Right lung (tissue), 5 donors: ENCODE measurements around the gene PFKM. TPM values are rescaled to one million over a fixed set of nuclear protein-coding genes. Genes with fewer than 3 reads are reported as not detected.
"Not testable (repeated sequence)": the region's sequence is repeated elsewhere in the genome, so short reads cannot be mapped to it uniquely, and the experiment has no call there.

ENCODE experiments used
- DNase-seq, 2 donors: peaks; one replicate each; pipeline ENCODE4 v3.0.0-alpha.2; 2013
- polyA plus RNA-seq, 5 donors: library from polyadenylated mRNA; unstranded; fragments of 120-200 nt; gene quantifications; one replicate each; pipeline versions ENCODE4 v1.2.1 to v1.2.3, GENCODE V29; 2013; ENCODE audit warnings: inconsistent platforms in 1 of 5, low replicate concordance in 1 of 5; ENCODE audit not compliant: insufficient read length in 5 of 5, insufficient read depth in 1 of 5

The PFKM gene
- polyA plus RNA-seq, 5 donors: 68.4 to 95.8 (median 81.3) TPM

GRCh38 chr12:48109424-48109823, 9.7 kb upstream of the PFKM start:
- DNase-seq: no peak

GRCh38 chr12:48110691-48111311, 8.4 kb upstream of the PFKM start:
- no peak for DNase-seq

- DNase-seq: not testable (repeated sequence)
These were observed 7.9 kb upstream of the PFKM start for GRCh38 chr12:48111312-48111693.

- DNase-seq: no peak
These were observed 3.2 kb upstream of the PFKM start for GRCh38 chr12:48115957-48116356.

GRCh38 chr12:48118284-48118871, 786 bp upstream of the PFKM start:
- no peak for DNase-seq

- no peak for DNase-seq
These were observed 651 bp downstream of the PFKM start for GRCh38 chr12:48119834-48120195.

GRCh38 chr12:48121522-48121921, 2.4 kb downstream of the PFKM start:
- DNase-seq: no peak

- no peak for DNase-seq
These were observed 3.1 kb downstream of the PFKM start for GRCh38 chr12:48122065-48122834.

- no peak for DNase-seq
These were observed 4.0 kb downstream of the PFKM start for GRCh38 chr12:48123169-48123568.

- DNase-seq: not testable (repeated sequence)
These were observed 6.4 kb downstream of the PFKM start for GRCh38 chr12:48125542-48125941.

GRCh38 chr12:48125985-48126384, 6.8 kb downstream of the PFKM start:
- no peak for DNase-seq

GRCh38 chr12:48126953-48127630, 7.9 kb downstream of the PFKM start:
- no peak for DNase-seq

- no peak for DNase-seq
These were observed 9.6 kb downstream of the PFKM start for GRCh38 chr12:48128800-48129199.

- no peak for DNase-seq
These were observed 10.2 kb downstream of the PFKM start for GRCh38 chr12:48129376-48129775.

- DNase-seq: no peak
These were observed 12.4 kb downstream of the PFKM start for GRCh38 chr12:48131517-48131916.

GRCh38 chr12:48132826-48133225, 13.7 kb downstream of the PFKM start:
- no peak for DNase-seq

GRCh38 chr12:48135027-48135426, 15.9 kb downstream of the PFKM start:
- DNase-seq: no peak

GRCh38 chr12:48142818-48143674, 23.9 kb downstream of the PFKM start:
- no peak for DNase-seq

GRCh38 chr12:48143898-48144297, 24.7 kb downstream of the PFKM start:
- DNase-seq: no peak

GRCh38 chr12:48145981-48146380, 26.8 kb downstream of the PFKM start:
- no peak for DNase-seq

GRCh38 chr12:48151103-48151771, 32.1 kb downstream of the PFKM start:
- DNase-seq: no peak
